Heart left ventricle (tissue), 16 donors: ENCODE results near the gene CCR9. TPM values are rescaled to one million over a fixed set of nuclear protein-coding genes. Genes with fewer than 3 reads are reported as not detected.

Experiments
- ATAC-seq, 4 donors: fragments of 200-7000 bp; cut with Tn5 transposase; one replicate each; pipeline ENCODE4 v1.9.1; 2020 to 2022; ENCODE audit warnings: moderate library complexity in 4 of 4, mild to moderate bottlenecking in 3 of 4, moderate number of reproducible peaks in 1 of 4
- DNase-seq, 5 donors: peaks; one replicate each; pipeline ENCODE4 v3.0.0-alpha.2; 2020
- H3K27ac ChIP-seq, 12 donors: fragments of 200-600 bp; sonication (generic) in 4 of 12; one replicate each; pipeline versions ENCODE4 v1.5.0 to v1.8.0; 2016 to 2022; ENCODE audit warnings: mild to moderate bottlenecking in 2 of 12
- H3K27me3 ChIP-seq, 9 donors: fragments of 200-600 bp; sonication (generic) in 2 of 9; one replicate each; pipeline versions ENCODE4 v1.5.1 to v1.8.0; 2016 to 2022; ENCODE audit warnings: mild to moderate bottlenecking in 3 of 9
- H3K36me3 ChIP-seq, 9 donors: fragments of 200-600 bp; sonication (generic) in 2 of 9; one replicate each; pipeline versions ENCODE4 v1.5.0 to v1.8.0; 2018 to 2022; ENCODE audit warnings: mild to moderate bottlenecking in 2 of 9
- H3K4me1 ChIP-seq, 12 donors: fragments of 200-600 bp; sonication (generic) in 4 of 12; one replicate each; pipeline versions ENCODE4 v1.5.0 to v1.8.0; 2016 to 2022; ENCODE audit warnings: mild to moderate bottlenecking in 3 of 12
- H3K4me3 ChIP-seq, 12 donors: fragments of 200-600 bp; sonication (generic) in 4 of 12; one replicate each; pipeline versions ENCODE4 v1.5.0 to v1.8.0; 2017 to 2022; ENCODE audit warnings: mild to moderate bottlenecking in 9 of 12, moderate library complexity in 4 of 12
- H3K9me3 ChIP-seq, 12 donors: fragments of 200-600 bp; sonication (generic) in 4 of 12; one replicate each; pipeline versions ENCODE4 v1.5.0 to v1.8.0; 2016 to 2022; ENCODE audit warnings: mild to moderate bottlenecking in 1 of 12
- CTCF ChIP-seq, 12 donors: fragments of 200-600 bp; sonication (generic) in 4 of 12; IDR thresholded peaks; one replicate each; pipeline versions ENCODE4 v1.5.0 to v1.8.0; 2018 to 2022; ENCODE audit warnings: antibody characterized with exemption in 12 of 12, mild to moderate bottlenecking in 5 of 12
- POLR2A ChIP-seq, 2 donors: fragments of 450-650 bp; IDR thresholded peaks; one replicate each; pipeline ENCODE4 v1.6.1; 2017; ENCODE audit warnings: antibody characterized with exemption in 2 of 2, mild to moderate bottlenecking in 2 of 2, moderate library complexity in 2 of 2
- WGBS, 4 donors: extraction: QIAGEN DNeasy Blood & Tissue Kit in 2 of 4; methylation state at CpG; one replicate each; pipeline versions ENCODE4 v1.1.5 to v1.1.7; 2013 to 2018; 5-methylcytosine and 5-hydroxymethylcytosine counted together
- intact Hi-C, 10 donors: fragments of 100-400 bp; cut with DNase I; formaldehyde crosslinking; loops; one replicate each; pipeline versions ENCODE4 v1.11.1 to v1.14.2; 2022
- polyA plus RNA-seq, 2 donors: library from polyadenylated mRNA; stranded (reverse); fragments of 200-250 nt; gene quantifications; one replicate each; pipeline ENCODE4 v1.2.3, GENCODE V29; 2013
- total RNA-seq, 9 donors: library from RNA; depleted of rRNA in 2 of 9; stranded (reverse); fragments of >200 nt in 2 of 9; fragmentation: NEBNext Ultra II Directional in 3 of 9; extraction: Animal tissue kit (Norgen Biotek cat#: 25700) in 3 of 9; gene quantifications; one replicate each; pipeline versions ENCODE4 v1.1.0 to v1.2.4, GENCODE V29; 2016 to 2023
- donor health status: ischemic (EF 13 %, LVEDD 7.1; RV severe dilation, severe dysfunction).
- donor health status: healthy with polysubstance abuse.
- donor health status: DM: no; HTN: yes; CAD: no.
- donor health status: DM: no; HTN: no; CAD: no.
- donor health status: ischemic (EF 25% LVEDD 6.9; RV normal size, moderate dysfunction).
- donor health status: ischemic (EF 25% LVEDD 5.7; RV mildly dilated, moderate dysfunction).
- donor health status: healthy.
- donor health status: DM: yes; HTN: yes; CAD: no.
- donor health status: ischemic (EF 35%, LVEDD 5.7; RV mildly dilated, moderate dysfunction).
- donor health status: nonischemic (EF 11% LVEDD 7.7; RV severe dilation, severe dysfunction).
- donor health status: DM: yes; HTN: yes; CAD: no.
- donor health status: PGD.
- donor health status: ischemic (EF 29% LVEDD 5.4; RV normal size, mild dysfunction).
- donor health status: nonischemic (EF 23%, LVEDD 6.1; RV moderate dilation, normal function).

Gene CCR9
- total and polyA plus RNA-seq, 11 donors: 0.03 TPM; not detected in 10

GRCh38 chr3:45936261-45936660 is 49.9 kb downstream of the CCR9 start:
- peak in 1 of 5 donors; percentile 36 for DNase-seq
- Histone ChIP-seq H3K9me3 (no peaks in the 10 kb centered on the region), H3K36me3 (peaks cover 0 to 77% (median 66%) of the 10 kb centered on the region in 9 donors), H3K4me1 (peaks cover 0 to 42% (median 16%) of the 10 kb centered on the region in 12 donors), H3K27ac (no peak overlapping the region), H3K27me3 (no peaks in the 10 kb centered on the region), H3K4me3 (no peak overlapping the region)
- TF ChIP-seq CTCF (IDR thresholded peaks at IDR 0.05): no peak
- TF ChIP-seq POLR2A (IDR thresholded peaks at IDR 0.05): no peak
- intact Hi-C loops: loop anchor here in 3 of 10 donors (10.0 kb wide), 2 partner anchors 171 to 439 kb away; partner anchors contain the start of gene CCR5 (in 2 of the 3)
- 83 to 94% (median 87%) methylated on average over 9 of the region's 9 CpGs for WGBS, 4 donors
- no peak for ATAC-seq

- intact Hi-C loops: loop anchor here in 8 of 10 donors (1.0 to 10.0 kb wide), 5 partner anchors 141 to 437 kb away; partner anchors contain the start of gene CCR5 (in 2 of the 8)
- peaks cover 0 to 68% (median 54%) of the 10 kb centered on the region in 9 donors for H3K36me3 ChIP-seq
- ATAC-seq (no peak), DNase-seq (peak in 1 of 5 donors; percentile 26)
- H3K4me1 ChIP-seq: peaks cover 0 to 48% (median 16%) of the 10 kb centered on the region in 12 donors
- TF ChIP-seq POLR2A (IDR thresholded peaks at IDR 0.05) (no peak), CTCF (IDR thresholded peaks at IDR 0.05) (no peak)
- 87 to 91% (median 87%) methylated on average over 7 to 8 of the region's 8 CpGs for WGBS, 4 donors
- no peak overlapping the region for H3K27ac ChIP-seq
- H3K9me3 ChIP-seq: no peaks in the 10 kb centered on the region
- no peaks in the 10 kb centered on the region for H3K27me3 ChIP-seq
- no peak overlapping the region for H3K4me3 ChIP-seq
These were observed 51.1 kb downstream of the CCR9 start for GRCh38 chr3:45937206-45938042.

- DNase-seq: no peak
- H3K4me1 ChIP-seq: peaks cover 0 to 49% (median 17%) of the 10 kb centered on the region in 12 donors
- WGBS, 4 donors: 78 to 95% (median 84%) methylated on average over 4 of the region's 4 CpGs
These were observed 51.7 kb downstream of the CCR9 start for GRCh38 chr3:45938043-45938435.

More at GRCh38 chr3:45938043-45938435, 51.7 kb downstream of the CCR9 start:
- Histone ChIP-seq H3K27me3 (no peaks in the 10 kb centered on the region), H3K36me3 (peaks cover 0 to 67% (median 48%) of the 10 kb centered on the region in 9 donors), H3K4me3 (no peak overlapping the region), H3K9me3 (no peaks in the 10 kb centered on the region), H3K27ac (no peak overlapping the region)
- TF ChIP-seq POLR2A (IDR thresholded peaks at IDR 0.05) (no peak), CTCF (IDR thresholded peaks at IDR 0.05) (no peak)
- intact Hi-C loops: loop anchor here in 8 of 10 donors (1.0 to 10.0 kb wide), 5 partner anchors 141 to 437 kb away; partner anchors contain the start of gene CCR5 (in 2 of the 8)
- no peak for ATAC-seq
